Panc1 (cell line): ENCODE measurements around the gene ZC3H14. TPM values are rescaled to one million over a fixed set of nuclear protein-coding genes. Genes with fewer than 3 reads are reported as not detected.

ENCODE experiments used
- ATAC-seq: fragments of 200-7000 bp; cut with Tn5 transposase; 2 replicates; pipeline ENCODE4 v1.9.1; 2020; ENCODE audit warnings: mild to moderate bottlenecking, moderate library complexity
- BruUV-seq: library from RNA; stranded (reverse); fragments of 400-500 nt; replicated peaks from 2 replicates; lab custom pipeline; 2021; lab: Mats Ljungman, UMichigan
- CTCF ChIA-PET: fragments of 300-600 bp; sonication (Branson Sonifier 250); formaldehyde crosslinking; loops from one replicate; lab custom pipeline; 2022; ENCODE audit warnings: antibody characterized with exemption; lab: Charles Lee
- POLR2A ChIA-PET: fragments of 300-600 bp; sonication (Branson Sonifier 250); formaldehyde crosslinking; loops from one replicate; lab custom pipeline; 2022; ENCODE audit warnings: antibody characterized with exemption; lab: Charles Lee
- DNase-seq: peaks from one replicate; pipeline ENCODE4 v3.0.0-alpha.2; 2010; ENCODE audit warnings: low read depth, low spot score
- H3K27ac ChIP-seq: 2 replicates; pipeline ENCODE4 v1.5.1; 2011; ENCODE audit warnings: mild to moderate bottlenecking, low read length, inconsistent platforms
- H3K27me3 ChIP-seq: fragments of 200-500 bp; sonication (Bioruptor generic); 2 replicates; pipeline ENCODE4 v1.6.0; 2014; ENCODE audit warnings: low read length, inconsistent platforms; ENCODE audit not compliant: control insufficient read depth, insufficient read depth
- H3K36me3 ChIP-seq: fragments of 200-500 bp; sonication (Bioruptor generic); 2 replicates; pipeline ENCODE4 v1.5.1; 2014; ENCODE audit warnings: inconsistent platforms, mild to moderate bottlenecking, low read length, moderate library complexity; ENCODE audit not compliant: control insufficient read depth, insufficient read depth
- H3K4me1 ChIP-seq: 2 replicates; pipeline ENCODE4 v1.5.1; 2011; ENCODE audit warnings: inconsistent platforms, mild to moderate bottlenecking, low read length, moderate library complexity; ENCODE audit not compliant: control insufficient read depth, insufficient read depth
- H3K4me3 ChIP-seq, 2 experiments: 2 replicates each; pipeline ENCODE4 v1.5.1; 2011 to 2012; ENCODE audit warnings: low read depth in 2 of 2, low read length in 2 of 2, mild to moderate bottlenecking in 2 of 2, inconsistent platforms in 1 of 2, moderate library complexity in 1 of 2
- H3K9me3 ChIP-seq: fragments of 200-500 bp; sonication (Bioruptor generic); 2 replicates; pipeline ENCODE4 v1.5.1; 2014; ENCODE audit warnings: low read depth, mild to moderate bottlenecking, inconsistent platforms, low read length, moderate library complexity; ENCODE audit not compliant: control insufficient read depth, insufficient read depth
- CTCF ChIP-seq: fragments of 450-650 bp; IDR thresholded peaks from 2 replicates; pipeline ENCODE4 v1.5.1; 2017; ENCODE audit warnings: mild to moderate bottlenecking
- POLR2AphosphoS5 ChIP-seq: IDR thresholded peaks from 2 replicates; pipeline ENCODE4 v1.6.1; 2012; ENCODE audit warnings: mild to moderate bottlenecking, low read depth, low read length, moderate library complexity
- SIN3A ChIP-seq: IDR thresholded peaks from 2 replicates; pipeline ENCODE4 v1.6.1; 2012; ENCODE audit warnings: low read depth, mild to moderate bottlenecking, low read length, moderate library complexity, borderline replicate concordance; ENCODE audit not compliant: insufficient read depth
- TCF7L2 ChIP-seq: IDR thresholded peaks from 2 replicates; pipeline ENCODE4 v1.6.1; 2011; ENCODE audit warnings: mild to moderate bottlenecking, low read depth, low read length, inconsistent platforms
- in situ Hi-C: cut with HindIII; loops from 2 replicates; pipeline ENCODE4 v1.10.0; 2016; ENCODE audit warnings: low sequenced_read_pairs, low pct_unique_long_range_greater_than_20kb
- intact Hi-C: fragments of 100-400 bp; cut with micrococcal nuclease; formaldehyde crosslinking; loops from one replicate; pipeline ENCODE4 v1.10.0; 2022; ENCODE audit not compliant: unreplicated experiment
- total RNA-seq: library from RNA; stranded (reverse); gene quantifications from one replicate; pipeline ENCODE4 v1.2.1, GENCODE V29; 2021; ENCODE audit not compliant: unreplicated experiment
- TF ChIP-seq, protein P1 (sequence below), 2 experiments: IDR thresholded peaks; 2 replicates each; pipeline ENCODE4 v1.6.1; 2011 to 2012; ENCODE audit warnings: low read depth in 2 of 2, control low read depth in 1 of 2, low read length in 1 of 2, mild to moderate bottlenecking in 1 of 2, moderate library complexity in 1 of 2; ENCODE audit not compliant: insufficient read depth in 1 of 2

The ZC3H14 gene
- total RNA-seq, 1 experiment from 2014 or later = 57.1 TPM

- ChIA-PET CTCF (no interaction called here), POLR2A (no interaction called here)
- intact Hi-C loops = no loop called here
- Histone ChIP-seq H3K27ac (no peak overlapping the region), H3K9me3 (no peaks in the 10 kb centered on the region), H3K36me3 (no peaks in the 10 kb centered on the region), H3K4me3 (no peak overlapping the region), H3K27me3 (no peaks in the 10 kb centered on the region), H3K4me1 (no peaks in the 10 kb centered on the region)
- in situ Hi-C loops = no loop called here
- DNase-seq = no peak
- no peak for ATAC-seq
- no TSS peak for BruUV-seq
- TF ChIP-seq TCF7L2 = no peak
- TF ChIP-seq CTCF = peak; percentile 13; the same call in 1 of the 2 replicates
- TF ChIP-seq, protein P1, sequence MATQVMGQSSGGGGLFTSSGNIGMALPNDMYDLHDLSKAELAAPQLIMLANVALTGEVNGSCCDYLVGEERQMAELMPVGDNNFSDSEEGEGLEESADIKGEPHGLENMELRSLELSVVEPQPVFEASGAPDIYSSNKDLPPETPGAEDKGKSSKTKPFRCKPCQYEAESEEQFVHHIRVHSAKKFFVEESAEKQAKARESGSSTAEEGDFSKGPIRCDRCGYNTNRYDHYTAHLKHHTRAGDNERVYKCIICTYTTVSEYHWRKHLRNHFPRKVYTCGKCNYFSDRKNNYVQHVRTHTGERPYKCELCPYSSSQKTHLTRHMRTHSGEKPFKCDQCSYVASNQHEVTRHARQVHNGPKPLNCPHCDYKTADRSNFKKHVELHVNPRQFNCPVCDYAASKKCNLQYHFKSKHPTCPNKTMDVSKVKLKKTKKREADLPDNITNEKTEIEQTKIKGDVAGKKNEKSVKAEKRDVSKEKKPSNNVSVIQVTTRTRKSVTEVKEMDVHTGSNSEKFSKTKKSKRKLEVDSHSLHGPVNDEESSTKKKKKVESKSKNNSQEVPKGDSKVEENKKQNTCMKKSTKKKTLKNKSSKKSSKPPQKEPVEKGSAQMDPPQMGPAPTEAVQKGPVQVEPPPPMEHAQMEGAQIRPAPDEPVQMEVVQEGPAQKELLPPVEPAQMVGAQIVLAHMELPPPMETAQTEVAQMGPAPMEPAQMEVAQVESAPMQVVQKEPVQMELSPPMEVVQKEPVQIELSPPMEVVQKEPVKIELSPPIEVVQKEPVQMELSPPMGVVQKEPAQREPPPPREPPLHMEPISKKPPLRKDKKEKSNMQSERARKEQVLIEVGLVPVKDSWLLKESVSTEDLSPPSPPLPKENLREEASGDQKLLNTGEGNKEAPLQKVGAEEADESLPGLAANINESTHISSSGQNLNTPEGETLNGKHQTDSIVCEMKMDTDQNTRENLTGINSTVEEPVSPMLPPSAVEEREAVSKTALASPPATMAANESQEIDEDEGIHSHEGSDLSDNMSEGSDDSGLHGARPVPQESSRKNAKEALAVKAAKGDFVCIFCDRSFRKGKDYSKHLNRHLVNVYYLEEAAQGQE (IDR thresholded peaks at IDR 0.05; ENCODE audit: insufficient read depth in 1 of 2, low read depth in 2 of 2, low read length in 1 of 2) = no peak
These were observed 69.7 kb downstream of the ZC3H14 start for GRCh38 chr14:88632512-88632911.

GRCh38 chr14:88639221-88639620 lies 76.4 kb downstream of the ZC3H14 start:
- TF ChIP-seq POLR2AphosphoS5 = no peak
- TF ChIP-seq, protein P1 (IDR thresholded peaks at IDR 0.05; ENCODE audit: insufficient read depth in 1 of 2, low read depth in 2 of 2, low read length in 1 of 2) = no peak
- TF ChIP-seq SIN3A = no peak
- no peak for TF ChIP-seq CTCF
- no peak for TF ChIP-seq TCF7L2
- no peak for ATAC-seq
- no peak overlapping the region for H3K27ac ChIP-seq
- CTCF ChIA-PET = no interaction called here
- H3K27me3 ChIP-seq = no peaks in the 10 kb centered on the region
- no peaks in the 10 kb centered on the region for H3K9me3 ChIP-seq
- no TSS peak for BruUV-seq
- no peaks in the 10 kb centered on the region for H3K4me1 ChIP-seq
- in situ Hi-C loops = no loop called here
- no peaks in the 10 kb centered on the region for H3K36me3 ChIP-seq
- intact Hi-C loops = no loop called here
- H3K4me3 ChIP-seq = no peak overlapping the region
- DNase-seq = no peak
- POLR2A ChIA-PET = no interaction called here
